GM19395 (cell line): ENCODE results near the gene MAN1A1.
A peak's percentile ranks its signal among the peaks of the same experiment; 100 is the strongest.

ENCODE experiments used
- ATAC-seq: cut with Tn5 transposase; IDR thresholded peaks from one replicate; pipeline ENCODE4 v1.9.1; 2021; ENCODE audit warnings: mild to moderate bottlenecking, moderate library complexity; ENCODE audit not compliant: unreplicated experiment

Gene MAN1A1

DNA sequence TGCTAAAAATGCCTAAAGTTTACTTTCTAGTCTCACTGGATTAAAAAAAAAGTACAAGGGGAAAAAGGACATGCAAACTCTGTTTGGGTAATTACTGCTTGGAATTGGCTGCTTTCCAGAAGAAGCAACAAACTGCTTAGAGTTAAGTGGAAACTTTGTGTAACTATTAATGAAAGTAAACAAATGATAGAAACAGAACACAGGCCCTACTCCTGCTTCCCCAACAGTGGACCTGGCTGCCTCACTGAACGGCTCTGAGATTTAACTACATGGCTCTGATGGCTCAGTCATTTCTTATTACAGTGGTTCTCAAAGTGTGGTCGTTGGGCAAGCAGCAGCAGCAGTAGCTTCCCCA is 108.5 kb downstream of the MAN1A1 start:
- peak; percentile 60 for ATAC-seq

DNA sequence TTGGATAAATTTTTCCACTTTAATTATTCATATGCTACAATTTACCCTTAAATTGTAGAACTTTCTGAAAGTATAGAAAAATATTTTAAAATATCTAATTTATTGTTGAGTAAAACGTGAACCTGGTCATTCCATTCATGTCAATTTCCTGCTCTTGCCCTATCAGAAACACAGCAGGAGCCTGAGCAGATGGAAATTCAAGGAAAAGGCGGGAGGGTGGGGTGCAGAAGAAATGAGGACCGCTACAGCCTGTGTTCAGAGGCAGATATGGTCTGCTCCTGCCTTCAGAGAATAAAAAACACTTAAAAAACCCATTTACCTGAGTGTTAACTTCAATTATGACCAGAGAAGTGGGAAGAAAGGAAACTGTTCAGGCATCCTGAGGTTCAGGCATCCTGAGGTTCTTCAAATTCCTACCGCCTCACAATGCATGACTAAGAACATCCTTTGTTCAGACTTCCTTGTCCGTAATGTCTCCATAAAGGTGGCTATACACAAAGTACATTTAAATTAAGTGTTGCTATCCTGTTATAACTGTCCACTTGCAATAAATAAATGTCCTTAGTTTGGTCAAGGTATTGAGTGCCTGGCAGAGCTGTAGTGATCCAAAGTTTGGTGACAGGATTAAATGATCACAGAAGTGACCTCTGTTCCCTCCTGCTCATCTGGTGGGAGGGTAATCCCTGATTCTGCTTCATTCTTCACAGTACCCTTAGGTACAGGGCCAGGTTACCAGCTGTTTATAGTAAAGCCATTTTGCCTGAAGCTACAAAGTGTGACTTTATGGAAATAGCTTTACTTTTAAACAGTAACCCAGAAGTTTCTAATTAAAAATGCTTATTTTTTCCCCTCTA is 109.1 kb downstream of the MAN1A1 start:
- peak; percentile 33 for ATAC-seq

DNA sequence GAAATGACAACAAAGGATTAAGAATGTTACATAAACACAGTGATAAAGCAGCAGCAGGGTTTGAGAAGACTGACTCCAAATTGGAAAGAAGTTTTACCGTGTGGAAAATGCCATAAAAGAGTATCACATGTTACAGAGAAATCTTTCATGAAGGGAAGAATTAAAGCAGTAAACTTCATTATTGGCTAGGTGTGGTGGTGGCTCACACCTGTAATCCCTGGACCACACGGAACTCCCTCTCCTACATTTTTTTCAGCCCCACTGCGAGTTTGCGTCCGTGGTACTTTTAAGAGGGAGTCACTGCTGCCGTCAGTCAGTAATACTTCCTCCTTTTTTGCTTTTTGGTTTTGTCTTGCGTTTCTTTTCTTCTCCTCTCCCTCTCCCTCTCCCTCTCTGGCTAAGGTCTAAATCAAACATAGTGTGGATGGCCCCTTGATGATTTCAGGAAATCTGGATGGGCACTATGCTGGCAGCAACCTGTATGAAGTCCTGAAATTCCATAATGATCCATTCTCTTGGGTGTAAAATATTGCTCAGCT is 112.3 kb downstream of the MAN1A1 start:
- no peak for ATAC-seq

DNA sequence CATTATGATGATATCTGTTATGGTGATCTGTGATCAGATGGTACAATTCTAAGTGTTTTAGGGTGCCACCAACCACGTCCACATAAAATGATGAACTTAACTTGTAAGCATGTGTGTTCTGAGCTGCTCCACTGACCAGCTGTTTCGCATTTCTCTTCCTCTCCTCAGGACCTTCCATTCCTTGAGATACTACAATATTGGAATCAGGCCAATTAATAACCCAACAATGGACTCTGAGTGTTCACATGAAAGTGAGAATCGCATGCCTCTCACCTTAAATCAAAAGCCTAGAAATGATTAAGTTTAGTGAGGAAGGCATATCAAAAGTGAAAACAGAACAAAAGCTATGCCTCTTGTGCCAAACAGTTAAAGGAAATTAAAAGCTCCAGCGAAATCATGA is 114.6 kb downstream of the MAN1A1 start:
- no peak for ATAC-seq

DNA sequence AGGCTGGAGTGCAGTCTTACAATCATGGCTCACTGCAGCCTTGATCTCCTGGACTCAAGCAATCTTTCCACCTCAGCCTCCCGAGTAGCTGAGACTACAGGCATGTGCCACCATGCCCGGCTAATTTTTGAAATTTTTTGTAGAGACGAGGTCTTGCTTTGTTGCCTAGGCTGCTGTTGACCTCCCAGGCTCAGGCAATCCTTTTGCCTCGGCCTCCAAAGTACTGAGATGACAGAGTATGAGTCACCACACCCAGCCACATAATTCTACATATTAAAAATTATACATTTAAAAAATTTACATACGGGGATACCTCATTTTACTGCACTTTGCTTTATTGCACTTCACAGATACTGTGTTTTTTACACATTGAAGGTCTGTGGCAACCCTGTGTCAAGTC is 115.1 kb downstream of the MAN1A1 start:
- ATAC-seq, result no peak

DNA sequence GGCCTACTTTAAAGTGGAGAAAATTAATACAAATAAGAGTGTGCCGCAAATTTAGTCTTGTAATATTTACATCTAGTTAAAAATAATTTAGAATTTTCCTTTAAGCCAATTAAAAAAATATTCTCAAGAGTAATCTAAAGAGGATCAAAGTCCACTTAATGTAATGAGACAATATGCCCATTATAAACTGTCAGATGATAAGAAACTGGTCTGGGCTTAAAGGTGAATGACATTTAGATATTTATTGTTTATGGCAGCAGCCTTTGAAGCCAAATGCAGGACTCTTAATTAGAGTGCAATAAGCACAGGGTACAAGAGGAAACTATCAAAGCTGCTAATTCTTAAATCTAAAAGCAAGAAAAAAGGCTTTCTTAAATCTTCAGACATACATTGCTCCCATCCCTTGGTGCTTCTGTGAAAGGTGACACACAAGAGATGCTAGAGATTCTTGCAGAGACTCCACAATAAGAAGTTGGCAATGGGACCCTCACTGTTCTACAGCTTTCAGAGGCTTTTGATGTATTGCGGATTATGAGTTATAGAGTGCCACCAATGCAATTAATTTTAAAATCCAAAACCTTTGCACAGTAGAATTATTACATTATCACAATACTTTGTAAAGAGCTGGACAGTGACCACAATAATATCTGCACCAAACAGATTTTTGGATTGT is 116.1 kb downstream of the MAN1A1 start:
- ATAC-seq, result no peak

DNA sequence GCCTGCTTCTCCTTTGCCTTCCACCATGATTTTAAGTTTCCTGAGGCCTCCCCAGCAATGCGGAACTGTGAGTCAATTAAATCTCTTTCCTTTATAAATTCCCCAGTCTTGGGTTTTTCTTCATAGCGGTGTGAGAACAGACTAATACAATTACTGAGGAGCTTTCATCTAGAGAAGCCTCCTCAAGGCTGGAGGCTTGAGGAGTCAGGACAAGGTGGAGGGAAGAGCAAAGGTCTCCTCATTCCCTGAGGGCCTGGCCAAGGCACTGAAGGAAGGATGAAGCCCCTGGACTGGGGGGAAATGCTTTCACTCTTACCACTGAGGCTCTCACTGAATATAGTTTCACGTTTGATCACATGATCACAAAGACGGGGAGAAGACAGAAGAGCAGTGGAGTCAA is 118.2 kb downstream of the MAN1A1 start:
- no peak for ATAC-seq

DNA sequence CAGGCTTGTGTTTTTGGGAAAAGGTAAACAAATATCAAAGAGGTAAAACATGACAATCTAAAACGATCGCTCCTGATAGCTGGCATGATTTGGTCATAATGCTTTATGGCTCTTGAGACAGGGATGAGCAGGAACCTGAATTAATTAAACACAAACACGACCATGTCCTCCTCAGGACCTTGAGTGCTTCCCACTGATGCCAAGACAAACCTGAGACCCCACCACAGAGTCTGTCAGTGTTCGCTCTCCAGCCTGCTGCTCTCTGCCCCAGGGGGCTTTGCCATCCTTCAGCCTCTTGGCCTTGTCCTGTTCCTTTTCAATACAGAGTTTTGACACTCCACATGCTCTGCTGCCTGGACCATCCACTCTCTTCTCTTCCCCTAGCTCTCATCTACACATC is 119.4 kb downstream of the MAN1A1 start:
- ATAC-seq, result no peak

DNA sequence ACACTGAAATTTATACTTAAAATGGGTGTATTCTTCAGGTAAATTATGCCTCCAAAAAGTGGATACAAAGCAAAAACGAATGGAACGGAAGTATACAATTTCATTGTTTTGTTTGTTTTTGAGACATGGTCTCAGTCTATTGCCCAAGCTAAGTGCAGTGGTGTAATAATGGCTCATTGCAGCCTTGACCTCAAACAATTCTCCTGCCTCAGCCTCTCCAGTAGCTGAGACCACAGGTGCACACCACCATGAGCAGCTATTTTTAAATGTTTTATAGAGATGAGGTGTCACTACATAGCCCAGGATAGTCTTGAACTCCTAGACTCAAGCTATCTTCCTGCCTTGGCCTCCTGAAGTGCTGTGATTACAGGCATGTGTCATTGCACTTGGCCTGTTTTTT is 122.2 kb downstream of the MAN1A1 start:
- no peak for ATAC-seq

DNA sequence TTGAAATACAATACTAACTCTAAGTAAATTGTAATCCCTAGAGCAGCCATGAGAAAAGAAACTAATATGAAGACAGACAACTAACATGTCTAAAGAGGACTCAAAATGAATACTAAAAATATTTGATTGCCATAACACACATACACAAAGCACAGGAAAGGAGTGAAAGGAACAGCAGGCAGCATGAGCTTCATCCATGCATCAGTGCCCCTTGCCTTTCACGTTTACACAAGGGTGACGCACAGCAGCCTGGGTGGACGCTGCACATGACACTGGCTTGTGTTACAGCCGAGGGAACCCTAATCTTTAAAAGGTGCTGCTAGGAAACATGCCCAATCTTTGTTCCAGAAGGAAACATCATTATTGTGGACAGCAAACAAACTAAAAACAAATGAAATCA is 123.5 kb downstream of the MAN1A1 start:
- no peak for ATAC-seq

DNA sequence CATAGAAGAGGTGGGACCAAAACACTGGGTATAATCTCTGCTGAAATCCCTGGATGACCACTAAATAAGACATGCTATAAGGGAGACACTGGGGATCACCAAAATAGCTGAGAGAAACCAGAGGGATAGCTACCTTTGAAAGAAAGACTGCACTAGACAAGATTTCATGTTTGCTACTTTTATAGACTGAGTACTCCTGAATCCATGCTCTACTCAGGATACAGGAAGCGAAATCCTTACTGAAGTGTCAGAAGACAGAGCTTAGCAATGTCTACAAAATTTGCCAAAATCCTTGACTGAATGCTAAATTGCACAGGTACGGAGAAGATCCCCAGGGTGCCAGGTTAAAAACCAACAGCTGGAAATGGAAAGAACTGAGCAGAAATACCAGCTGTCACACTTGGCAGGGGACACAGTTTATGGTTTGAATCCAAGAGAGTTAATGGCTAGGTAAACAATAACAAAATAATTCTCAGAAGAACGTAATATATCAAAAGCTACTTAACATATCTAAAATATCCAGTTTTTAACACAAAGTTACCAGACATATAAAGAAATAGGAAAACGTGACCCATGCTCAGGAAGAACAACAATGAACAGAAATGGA is 125.4 kb downstream of the MAN1A1 start:
- no peak for ATAC-seq

DNA sequence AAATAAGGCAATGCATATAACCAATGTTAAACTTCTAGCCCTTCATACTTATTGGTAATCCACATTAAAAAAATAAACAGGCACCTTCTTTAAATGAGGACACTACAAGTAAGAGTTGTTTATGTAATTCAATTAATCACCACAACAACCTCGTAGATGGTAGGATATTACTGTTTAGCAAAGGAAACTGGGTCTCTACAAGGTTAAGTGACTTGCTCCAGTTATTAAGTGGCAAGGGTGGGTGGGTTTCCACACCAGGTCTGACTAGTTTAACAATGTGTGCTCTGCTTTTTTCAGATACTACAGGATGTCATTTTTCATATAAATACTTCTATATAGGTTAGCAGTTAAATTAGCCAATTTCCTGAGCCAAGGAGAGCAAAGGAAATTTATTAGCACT is 129.1 kb downstream of the MAN1A1 start:
- no peak for ATAC-seq

DNA sequence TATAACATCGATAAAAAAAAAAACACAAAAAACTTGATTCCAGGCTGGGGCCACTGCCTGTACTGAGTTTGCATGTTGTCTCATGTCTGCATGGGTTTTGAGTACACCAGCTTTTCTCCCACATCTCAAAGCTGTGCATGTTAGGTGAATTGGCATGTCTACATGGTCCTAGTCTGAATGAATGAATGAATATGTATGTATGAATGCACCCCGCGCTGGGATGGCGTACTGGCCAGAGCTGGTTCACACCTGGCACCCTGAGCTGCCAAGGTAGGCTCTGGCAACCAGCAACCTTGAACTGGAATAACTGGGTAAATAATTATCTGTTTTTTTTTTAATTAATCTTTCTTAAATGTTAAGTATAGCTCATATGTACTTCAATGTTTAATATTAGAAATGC is 131.0 kb downstream of the MAN1A1 start:
- no peak for ATAC-seq

DNA sequence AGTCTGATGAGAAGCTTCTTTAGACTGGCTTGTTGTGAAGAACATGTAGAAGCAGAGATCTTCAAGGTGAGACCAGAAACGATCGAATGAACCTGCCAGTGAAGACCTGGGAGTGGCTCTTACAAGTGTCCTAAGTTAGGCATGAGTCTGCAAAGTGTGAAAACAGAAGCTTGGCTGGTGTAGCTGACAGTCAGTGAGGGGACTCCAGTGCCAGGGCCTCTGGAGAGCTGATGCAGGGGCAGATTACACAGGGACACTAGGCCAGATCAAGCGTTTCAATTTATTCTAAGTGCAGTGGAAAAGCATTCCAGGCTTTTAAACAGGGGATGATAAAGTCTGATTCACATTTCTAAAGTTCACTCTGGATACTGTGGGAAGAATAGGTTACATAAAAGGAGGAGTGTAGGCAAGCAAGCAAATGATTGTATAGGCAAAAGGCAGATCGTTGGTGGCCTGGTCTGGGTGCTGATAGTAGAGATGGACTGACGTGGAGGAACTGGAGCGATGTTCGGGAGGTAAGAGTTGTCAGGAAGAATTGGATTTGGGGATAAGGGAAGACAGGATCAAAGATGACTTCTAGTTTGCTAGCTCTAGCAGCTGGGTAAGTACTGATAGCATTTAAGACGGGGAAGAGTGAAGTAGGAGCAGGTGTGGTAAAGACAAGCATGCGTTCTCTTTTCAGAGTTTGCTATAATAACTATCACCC is 133.5 kb downstream of the MAN1A1 start:
- no peak for ATAC-seq

DNA sequence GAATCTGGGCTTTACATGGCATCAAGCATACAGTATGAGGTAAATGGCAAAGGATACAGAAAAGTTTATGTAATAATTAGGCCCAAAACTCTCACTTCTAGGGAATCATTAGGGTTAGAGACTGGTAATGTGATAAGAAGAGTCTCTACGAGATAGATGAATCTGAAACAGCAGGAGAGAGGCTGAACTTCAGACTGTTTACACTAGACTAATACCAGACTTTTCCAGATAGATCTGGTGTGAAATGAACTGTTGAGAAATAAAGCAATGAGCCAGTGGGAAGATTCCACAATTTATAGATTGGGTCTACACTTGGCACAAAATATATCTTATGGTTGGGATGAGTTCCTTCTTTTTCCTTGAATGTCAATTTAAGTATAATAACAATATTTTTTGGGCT is 134.3 kb downstream of the MAN1A1 start:
- ATAC-seq, result no peak

DNA sequence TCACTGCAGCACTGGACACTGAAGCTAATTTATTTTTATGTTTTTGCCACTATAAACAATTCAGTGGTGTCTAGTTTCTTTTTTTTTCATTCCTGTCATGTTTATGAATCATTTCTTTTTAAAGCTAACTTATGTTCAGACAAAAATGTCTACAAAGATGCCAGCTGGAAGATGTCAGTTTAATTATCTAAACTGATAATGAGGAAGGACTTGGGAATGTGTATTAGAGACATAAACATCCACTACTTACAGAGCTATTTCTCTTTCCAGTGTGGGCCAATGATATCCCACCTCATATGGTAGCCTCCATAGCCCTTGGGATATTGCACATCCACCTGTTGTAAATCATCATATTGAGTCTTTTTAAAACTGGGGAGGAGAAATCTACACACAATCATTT is 139.0 kb downstream of the MAN1A1 start:
- ATAC-seq, result no peak

DNA sequence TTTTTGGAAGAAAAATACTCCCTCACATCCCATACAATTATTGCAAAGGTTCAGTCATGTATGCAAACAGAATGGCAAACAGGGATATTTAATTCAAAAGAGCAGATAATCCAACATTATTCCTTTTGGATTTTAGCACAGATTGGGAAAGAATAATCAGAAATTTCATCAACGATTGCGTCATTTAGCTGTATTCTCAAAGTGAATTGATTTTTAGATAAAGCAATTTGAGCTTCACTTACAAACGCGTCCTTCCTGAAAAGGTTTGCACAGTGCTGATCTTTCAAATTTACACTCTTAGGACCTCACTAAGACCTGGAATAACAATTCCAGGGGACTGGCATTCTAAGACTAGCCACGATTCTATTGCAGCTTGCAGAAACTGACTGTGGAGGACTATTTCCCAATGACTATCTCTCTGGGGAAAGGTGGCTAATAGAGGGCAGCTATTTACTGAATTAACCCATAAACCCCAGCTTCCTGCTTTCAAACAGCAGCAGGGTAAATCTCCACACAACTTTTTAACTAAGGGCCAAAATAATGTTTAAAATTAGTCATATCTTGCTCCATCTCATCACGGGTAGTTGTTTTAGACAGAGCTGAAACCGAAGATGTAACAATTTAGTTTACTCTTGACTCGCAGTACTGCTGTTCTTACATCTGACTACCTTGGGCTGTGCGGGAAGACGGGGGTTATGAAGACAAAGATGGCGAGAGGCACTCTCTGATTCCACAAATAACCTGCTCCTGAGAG is 139.9 kb downstream of the MAN1A1 start:
- ATAC-seq, result peak; percentile 73

DNA sequence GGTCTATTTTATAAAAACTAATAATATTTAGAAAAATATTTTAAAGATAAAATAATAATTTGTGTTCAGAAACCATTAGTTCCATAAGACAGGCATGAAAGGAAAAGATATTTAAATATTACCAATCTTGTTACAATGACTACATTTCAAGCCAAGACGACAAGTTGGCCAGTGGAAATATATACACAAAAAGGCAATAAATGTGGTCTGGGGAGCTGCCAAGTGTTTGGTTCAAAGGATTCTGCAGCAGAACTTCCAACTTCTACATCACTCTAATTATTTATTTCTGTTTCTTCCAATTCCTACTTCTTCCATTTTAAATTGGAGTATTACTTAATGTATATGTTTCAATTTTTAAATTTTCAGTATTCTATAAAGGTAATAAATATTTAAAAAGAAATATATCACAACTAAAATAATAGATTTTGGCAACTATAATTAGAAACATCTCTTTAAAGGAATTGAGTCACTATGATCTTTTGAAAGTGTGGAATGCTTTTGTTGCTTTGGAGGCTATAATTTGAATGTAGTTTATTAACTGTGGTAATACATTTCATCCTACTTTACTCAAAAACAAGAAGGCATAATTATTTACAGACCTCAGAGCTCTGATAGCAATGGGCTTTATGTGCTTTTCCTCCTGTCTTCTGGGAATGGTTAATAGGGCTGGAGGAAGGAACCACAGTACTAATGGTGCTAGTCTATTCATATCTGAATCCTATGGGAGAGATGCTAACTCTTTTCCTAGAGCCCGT is 141.4 kb downstream of the MAN1A1 start:
- ATAC-seq, result no peak

DNA sequence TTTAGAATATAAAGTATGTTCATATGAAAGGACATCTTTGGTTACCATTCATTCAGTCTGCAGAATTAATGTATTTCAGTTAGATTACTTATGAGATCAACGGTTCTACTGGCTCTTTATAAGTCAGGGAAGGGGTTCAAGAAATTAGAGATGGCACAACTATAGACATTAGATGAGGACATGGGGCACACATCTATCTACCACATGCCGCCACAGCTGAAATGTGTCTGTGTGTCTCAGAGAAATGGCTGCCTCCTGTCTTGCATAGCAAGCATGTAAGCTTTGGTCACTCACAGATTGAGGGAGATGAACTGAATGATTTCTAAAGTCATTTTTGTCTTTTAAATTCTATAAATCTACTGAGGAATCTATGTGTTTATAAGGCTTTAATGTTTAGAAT is 142.2 kb downstream of the MAN1A1 start:
- no peak for ATAC-seq
